Natural killer cell (primary cell): ENCODE data around the gene TBCA. TPM values are rescaled to one million over a fixed set of nuclear protein-coding genes. Genes with fewer than 3 reads are reported as not detected.

Source experiments
- ATAC-seq, 3 donors: fragments of 150-1000 bp in 2 of 3; fragments of 200-7000 bp in 1 of 3; cut with Tn5 transposase; 1 replicate in 1 of 3; 2 replicates in 2 of 3; pipeline ENCODE4 v1.10.0; 2021; ENCODE audit warnings: mild to moderate bottlenecking in 2 of 3, moderate library complexity in 2 of 3
- DNase-seq, 2 donors: peaks; one replicate each; pipeline versions ENCODE4 v3.0.0 to v3.0.0-alpha.2; 2013 to 2021; ENCODE audit warnings: mixed read lengths in 1 of 2
- H3K27ac ChIP-seq: one replicate; pipeline ENCODE4 v1.5.1; 2013; ENCODE audit warnings: mild to moderate bottlenecking, low read length
- H3K27me3 ChIP-seq: one replicate; pipeline ENCODE4 v1.6.1; 2013; ENCODE audit warnings: low read length; ENCODE audit not compliant: control insufficient read depth, insufficient read depth
- H3K36me3 ChIP-seq: one replicate; pipeline ENCODE4 v1.6.1; 2013; ENCODE audit warnings: low read length; ENCODE audit not compliant: control insufficient read depth, insufficient read depth
- H3K4me1 ChIP-seq: one replicate; pipeline ENCODE4 v1.6.1; 2013; ENCODE audit warnings: low read length; ENCODE audit not compliant: control insufficient read depth, insufficient read depth
- H3K4me3 ChIP-seq: one replicate; pipeline ENCODE4 v1.5.1; 2013; ENCODE audit warnings: low read length
- H3K9me3 ChIP-seq: one replicate; pipeline ENCODE4 v1.6.1; 2013; ENCODE audit warnings: low read length; ENCODE audit not compliant: control insufficient read depth, insufficient read depth
- H3K27ac Mint-ChIP-seq, 2 donors: one replicate each; pipeline ENCODE4 v1.8.0; 2022; ENCODE audit warnings: mild to moderate bottlenecking in 2 of 2, mixed read lengths in 2 of 2, moderate library complexity in 1 of 2
- H3K27me3 Mint-ChIP-seq, 2 donors: one replicate each; pipeline ENCODE4 v1.8.0; 2022; ENCODE audit warnings: low read depth in 2 of 2, mixed read lengths in 2 of 2
- H3K36me3 Mint-ChIP-seq: one replicate; pipeline ENCODE4 v1.8.0; 2022; ENCODE audit warnings: mixed read lengths
- H3K4me1 Mint-ChIP-seq, 2 donors: one replicate each; pipeline ENCODE4 v1.8.0; 2022; ENCODE audit warnings: mixed read lengths in 2 of 2
- H3K4me3 Mint-ChIP-seq: one replicate; pipeline ENCODE4 v1.8.0; 2022; ENCODE audit warnings: mild to moderate bottlenecking, moderate library complexity, mixed read lengths
- H3K9me3 Mint-ChIP-seq, 2 donors: one replicate each; pipeline ENCODE4 v1.8.0; 2022; ENCODE audit warnings: mixed read lengths in 2 of 2
- WGBS: methylation state at CpG from one replicate; pipeline ENCODE4 v1.1.7; 2013; ENCODE audit warnings: missing lambda C conversion rate; ENCODE audit not compliant: insufficient coverage; 5-methylcytosine and 5-hydroxymethylcytosine counted together
- intact Hi-C: fragments of 100-400 bp; cut with micrococcal nuclease; formaldehyde crosslinking; loops from one replicate; pipeline ENCODE4 v1.14.2; 2022
- total RNA-seq, 4 donors: library from RNA; stranded (reverse); fragments of 120-200 nt in 1 of 4; gene quantifications; one replicate each; pipeline versions ENCODE4 v1.2.3 to v1.2.4, GENCODE V29; 2013 to 2022
- TF ChIP-seq, protein P1 (sequence below): fragments of 200-600 bp; IDR thresholded peaks from one replicate; pipeline ENCODE4 v1.8.0; 2022; ENCODE audit warnings: antibody characterized with exemption

The TBCA gene
- total RNA-seq, 3 donors from 2014 or later (not counting 1 experiment from before 2014, with no cell fraction given), result 65.0 to 72.3 (median 70.7) TPM

GRCh38 chr5:77649776-77650175 is 126.4 kb downstream of the TBCA start:
- WGBS, result 87% methylated on average over 2 of the region's 2 CpGs

DNA sequence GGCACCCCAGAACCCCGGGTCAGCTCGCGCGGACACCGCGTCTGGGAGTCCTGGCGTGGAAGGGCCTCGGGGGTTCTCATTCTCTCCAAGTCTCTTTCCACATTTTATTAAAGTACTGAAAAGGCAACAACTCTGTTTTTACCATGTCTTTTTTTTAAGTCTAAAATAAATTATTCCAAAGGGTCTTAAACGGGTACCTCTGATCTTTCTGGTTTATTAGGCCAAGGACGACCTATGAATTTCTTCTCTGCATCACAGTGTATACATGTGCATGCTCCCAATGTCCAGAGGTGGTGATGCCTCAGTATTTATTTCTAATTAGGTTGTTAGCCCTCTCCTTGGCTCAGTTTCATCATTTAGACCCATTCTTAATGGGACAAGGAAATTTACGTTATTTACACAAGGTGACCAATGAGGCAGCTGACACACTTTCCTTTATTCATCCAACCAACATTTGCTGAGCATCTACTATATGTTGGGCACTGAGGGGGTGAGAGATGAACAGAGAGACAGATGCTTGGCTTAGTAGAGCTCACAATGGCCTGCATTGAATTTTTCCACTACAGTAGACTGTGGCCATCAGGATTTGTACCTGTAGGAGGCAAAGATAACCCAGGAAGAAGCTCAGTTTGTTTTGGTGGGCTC is 130.0 kb downstream of the TBCA start:
- DNase-seq, result no peak

More at GRCh38 chr5:77649776-77650175, 126.4 kb downstream of the TBCA start:
- Mint-ChIP-seq H3K27ac (no peak overlapping the region), H3K4me3 (no peak overlapping the region), H3K36me3 (no peaks in the 10 kb centered on the region), H3K4me1 (peaks cover 0 to 6% of the 10 kb centered on the region in 2 donors), H3K9me3 (peaks cover 0 to 2% of the 10 kb centered on the region in 2 donors), H3K27me3 (peaks cover 53 to 83% of the 10 kb centered on the region in 2 donors)
- ATAC-seq, result no peak
- TF ChIP-seq, protein P1, sequence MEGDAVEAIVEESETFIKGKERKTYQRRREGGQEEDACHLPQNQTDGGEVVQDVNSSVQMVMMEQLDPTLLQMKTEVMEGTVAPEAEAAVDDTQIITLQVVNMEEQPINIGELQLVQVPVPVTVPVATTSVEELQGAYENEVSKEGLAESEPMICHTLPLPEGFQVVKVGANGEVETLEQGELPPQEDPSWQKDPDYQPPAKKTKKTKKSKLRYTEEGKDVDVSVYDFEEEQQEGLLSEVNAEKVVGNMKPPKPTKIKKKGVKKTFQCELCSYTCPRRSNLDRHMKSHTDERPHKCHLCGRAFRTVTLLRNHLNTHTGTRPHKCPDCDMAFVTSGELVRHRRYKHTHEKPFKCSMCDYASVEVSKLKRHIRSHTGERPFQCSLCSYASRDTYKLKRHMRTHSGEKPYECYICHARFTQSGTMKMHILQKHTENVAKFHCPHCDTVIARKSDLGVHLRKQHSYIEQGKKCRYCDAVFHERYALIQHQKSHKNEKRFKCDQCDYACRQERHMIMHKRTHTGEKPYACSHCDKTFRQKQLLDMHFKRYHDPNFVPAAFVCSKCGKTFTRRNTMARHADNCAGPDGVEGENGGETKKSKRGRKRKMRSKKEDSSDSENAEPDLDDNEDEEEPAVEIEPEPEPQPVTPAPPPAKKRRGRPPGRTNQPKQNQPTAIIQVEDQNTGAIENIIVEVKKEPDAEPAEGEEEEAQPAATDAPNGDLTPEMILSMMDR, result no peak
- Histone ChIP-seq H3K4me3 (no peak overlapping the region), H3K27me3 (peaks cover 18% of the 10 kb centered on the region), H3K4me1 (peaks cover 6% of the 10 kb centered on the region), H3K36me3 (no peaks in the 10 kb centered on the region), H3K27ac (no peak overlapping the region), H3K9me3 (no peaks in the 10 kb centered on the region)
- DNase-seq, result no peak
- intact Hi-C loops, result no loop called here

GRCh38 chr5:77645158-77645994 is 130.8 kb downstream of the TBCA start:
- peaks cover 58% of the 10 kb centered on the region for H3K27me3 ChIP-seq
- peaks cover 10 to 20% of the 10 kb centered on the region in 2 donors for H3K4me1 Mint-ChIP-seq
- intact Hi-C loops, result no loop called here
- H3K9me3 ChIP-seq, result peaks cover 10% of the 10 kb centered on the region
- TF ChIP-seq, protein P1, result peak; percentile 56
- WGBS, result 2% methylated on average over 79 of the region's 80 CpGs
- peak; percentile 71 to 91 (median 75) for ATAC-seq
- H3K9me3 Mint-ChIP-seq, result peaks cover 0 to 2% of the 10 kb centered on the region in 2 donors
- peaks cover 69 to 94% of the 10 kb centered on the region in 2 donors for H3K27me3 Mint-ChIP-seq
- peaks cover 20% of the 10 kb centered on the region for H3K4me1 ChIP-seq
- no peak overlapping the region for H3K4me3 ChIP-seq
- H3K36me3 ChIP-seq, result no peaks in the 10 kb centered on the region
- no peak overlapping the region for H3K27ac Mint-ChIP-seq
- DNase-seq, result peak in 1 of 2 donors; percentile 66
- H3K4me3 Mint-ChIP-seq, result peak overlapping the region; percentile 68
- peaks cover 6% of the 10 kb centered on the region for H3K36me3 Mint-ChIP-seq
- H3K27ac ChIP-seq, result no peak overlapping the region

More for the DNA sequence above, 130.0 kb downstream of the TBCA start:
- ATAC-seq, result no peak
- intact Hi-C loops, result no loop called here
- TF ChIP-seq, protein P1, result no peak
- Mint-ChIP-seq H3K9me3 (peaks cover 0 to 2% of the 10 kb centered on the region in 2 donors), H3K4me3 (peak overlapping the region; percentile 58), H3K27me3 (peaks cover 63 to 91% of the 10 kb centered on the region in 2 donors), H3K36me3 (peaks cover 6% of the 10 kb centered on the region), H3K4me1 (peaks cover 10 to 20% of the 10 kb centered on the region in 2 donors), H3K27ac (no peak overlapping the region)
- Histone ChIP-seq H3K4me1 (peaks cover 20% of the 10 kb centered on the region), H3K9me3 (peaks cover 4% of the 10 kb centered on the region), H3K4me3 (no peak overlapping the region), H3K36me3 (no peaks in the 10 kb centered on the region), H3K27ac (no peak overlapping the region), H3K27me3 (peaks cover 53% of the 10 kb centered on the region)
- 56% methylated on average over 10 of the region's 11 CpGs for WGBS
